ENCODE measurements around the gene CAPZA2.

GRCh38 chr7:116851175-116851574, 11.2 kb upstream of the CAPZA2 start:
- TF ChIP-seq CTCF (conservative IDR thresholded peaks at IDR 0.05; ENCODE audit: low read depth in 2 of 2): no peak
- TF ChIP-seq POLR2AphosphoS5 (IDR thresholded peaks at IDR 0.05; ENCODE audit: low read depth): no peak
- TF ChIP-seq EZH2 (IDR thresholded peaks at IDR 0.05; ENCODE audit: low read depth, unreplicated experiment): no peak
- no peak for TF ChIP-seq REST (IDR thresholded peaks at IDR 0.05; ENCODE audit: unreplicated experiment)
- no peak for TF ChIP-seq EZH2phosphoT487 (IDR thresholded peaks at IDR 0.05; ENCODE audit: unreplicated experiment)
- TF ChIP-seq CREB1 (CRISPR knock-in tag; IDR thresholded peaks at IDR 0.05; ENCODE audit: low read depth): no peak
- TF ChIP-seq ETS1 (IDR thresholded peaks at IDR 0.05): no peak
- TF ChIP-seq JUNB (IDR thresholded peaks at IDR 0.05; ENCODE audit: unreplicated experiment): no peak
- no peak for TF ChIP-seq STAT1 (IDR thresholded peaks at IDR 0.05; ENCODE audit: unreplicated experiment)

Measured in GM23338 (cell line).